Measurements from ENCODE around the gene WDR17.
A peak's percentile ranks its signal among the peaks of the same experiment; 100 is the strongest.
"Not testable (repeated sequence)": the region's sequence is repeated elsewhere in the genome, so short reads cannot be mapped to it uniquely, and the experiment has no call there.

The WDR17 gene

DNA sequence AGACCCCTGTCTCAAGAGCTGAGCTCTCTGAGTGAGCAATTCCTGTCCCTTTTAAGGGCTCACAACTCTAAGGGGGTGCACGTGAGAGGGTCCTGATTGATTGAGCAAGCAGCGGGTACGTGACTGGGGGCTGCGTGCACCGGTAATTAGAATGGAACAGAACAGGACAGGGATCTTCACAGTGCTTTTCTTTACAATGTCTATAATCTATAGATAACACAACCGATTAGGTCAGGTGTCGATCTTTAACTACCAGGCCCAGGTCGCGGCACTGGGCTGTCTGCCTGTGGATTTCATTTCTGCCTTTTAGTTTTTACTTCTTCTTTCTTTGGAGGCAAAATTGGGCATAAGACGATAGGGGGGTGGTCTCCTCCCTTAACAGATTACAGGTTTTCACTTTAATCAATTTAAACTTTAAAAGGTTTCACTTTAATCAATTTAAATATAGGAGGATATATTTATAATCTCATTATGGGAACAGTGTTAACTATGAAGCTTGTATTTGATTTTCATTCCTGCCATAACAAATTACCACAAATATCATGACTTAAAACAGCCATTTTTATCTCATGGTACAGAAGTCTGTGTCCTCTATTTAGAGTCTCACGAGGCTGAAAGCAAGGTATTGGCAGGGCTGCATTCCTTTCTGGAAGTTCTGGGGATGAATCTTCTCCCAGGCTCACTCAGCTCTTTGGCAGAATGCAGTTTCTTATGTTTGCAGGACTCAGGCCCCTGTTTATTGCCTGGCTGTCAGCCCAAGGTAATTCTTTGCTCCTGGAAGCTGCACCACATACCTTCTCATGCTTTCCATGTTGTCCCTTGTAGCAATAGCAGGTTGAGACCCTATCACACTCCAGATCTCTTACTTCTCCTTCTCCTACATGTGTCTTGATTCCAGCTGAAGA is 124.5 kb downstream of the WDR17 start:
- no peak for DNase-seq (ENCODE audit: low read depth in 2 of 3, low spot score in 2 of 3)

DNA sequence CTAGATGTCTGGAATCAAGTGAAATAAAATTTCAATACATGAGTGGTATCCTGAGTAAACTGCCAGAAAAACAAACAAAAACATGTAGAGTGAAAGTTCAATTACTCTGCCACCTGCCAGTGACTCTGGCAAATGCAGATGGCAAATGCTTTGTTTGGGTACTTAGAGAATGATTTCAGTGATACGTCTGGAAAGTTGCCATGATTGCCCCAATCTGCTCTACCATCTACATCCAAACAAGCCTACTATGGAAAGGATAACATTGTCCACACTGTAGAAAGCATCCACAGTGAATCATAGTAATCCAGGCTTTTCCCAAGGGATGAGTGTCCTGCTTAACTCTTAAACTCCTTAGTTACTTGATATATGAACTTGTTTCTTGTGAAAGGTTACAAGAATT is 126.3 kb downstream of the WDR17 start:
- DNase-seq (ENCODE audit: low read depth in 2 of 3, low spot score in 2 of 3): no peak

DNA sequence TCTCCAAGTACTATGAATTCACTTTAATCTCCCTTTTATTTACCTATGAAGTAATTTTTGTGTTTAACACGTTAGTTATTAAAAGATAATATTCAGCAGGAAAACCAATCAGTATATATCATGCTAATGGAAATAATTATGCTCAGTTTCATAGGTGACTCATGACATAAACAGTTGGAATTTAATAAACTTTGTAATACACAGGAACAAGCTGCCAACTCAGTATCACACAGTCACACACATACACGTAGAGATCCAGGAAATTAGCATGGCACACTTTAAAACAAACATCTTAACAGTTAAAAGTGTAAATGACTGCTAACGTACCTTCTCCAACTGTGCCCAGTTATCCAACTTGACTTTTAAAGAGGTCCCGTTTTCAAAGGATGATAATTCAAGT is 127.5 kb downstream of the WDR17 start:
- DNase-seq (ENCODE audit: low read depth in 2 of 3, low spot score in 2 of 3): no peak

DNA sequence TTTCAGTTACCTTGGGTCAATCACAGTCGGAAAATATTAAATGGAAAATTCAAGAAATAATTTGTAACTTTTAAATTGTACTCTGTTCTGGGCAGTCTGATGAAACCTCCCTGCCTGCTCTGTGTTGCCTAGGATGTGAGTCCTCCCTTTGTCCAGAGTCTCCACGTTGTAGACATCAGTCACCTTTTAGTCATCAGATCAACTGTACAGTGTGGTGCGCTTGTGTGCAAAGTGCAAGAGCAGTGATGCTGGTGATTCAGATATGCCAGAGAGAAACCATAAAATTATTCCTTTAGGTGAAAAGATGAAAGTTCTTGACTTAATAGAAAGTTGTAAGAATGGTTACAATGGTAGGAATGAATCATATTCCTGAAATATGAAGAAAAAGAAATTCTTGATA is 128.3 kb downstream of the WDR17 start:
- DNase-seq (ENCODE audit: low read depth in 2 of 3, low spot score in 2 of 3): no peak

DNA sequence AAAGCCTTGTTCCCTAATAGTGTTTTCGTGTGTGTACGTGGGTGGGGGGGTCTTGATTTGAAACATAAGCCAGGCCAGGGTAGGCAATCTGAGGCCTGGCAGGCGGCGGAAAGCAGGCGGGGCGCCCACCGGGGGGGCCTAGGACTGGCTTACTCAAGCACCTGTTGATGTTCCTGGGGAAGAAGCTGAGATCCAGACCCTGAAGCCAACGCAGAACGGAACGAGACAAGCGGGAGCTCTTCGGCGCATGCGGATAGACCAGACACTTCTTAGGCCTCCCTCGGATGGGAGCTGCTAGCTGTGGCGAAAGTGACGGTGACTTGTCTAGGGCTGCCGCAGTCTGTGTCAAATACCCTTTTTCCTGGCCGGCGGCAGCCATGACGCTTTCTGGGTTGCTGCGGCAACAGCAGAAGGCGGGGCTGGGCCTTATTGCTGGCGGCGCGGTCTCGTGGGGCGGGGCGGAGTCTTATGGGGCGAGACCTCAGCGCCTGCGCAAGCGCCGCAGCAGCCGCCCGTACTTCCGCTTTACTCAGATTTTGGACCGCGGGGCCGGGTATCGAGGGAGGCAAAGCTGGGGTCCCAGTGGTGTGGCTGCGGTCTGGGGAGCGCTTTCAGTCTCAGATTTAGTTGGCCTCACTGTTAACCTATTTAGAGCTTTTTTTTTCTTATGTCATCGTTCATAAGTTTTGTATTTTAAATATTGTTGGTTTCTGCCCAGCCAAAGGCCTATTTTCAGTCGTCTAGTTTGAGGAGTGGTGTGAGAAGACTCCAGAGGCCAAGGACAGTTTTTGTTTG is 129.7 kb downstream of the WDR17 start, which contains the start of gene SPATA4:
Gene SPATA4, minus strand, starts transcription at position 402 of the 795 bp plus-strand sequence. Its CDS starts 23 bp downstream, at position 379.
- DNase-seq (ENCODE audit: low read depth in 2 of 3, low spot score in 2 of 3): peak; percentile 67 to 91 (median 87)

DNA sequence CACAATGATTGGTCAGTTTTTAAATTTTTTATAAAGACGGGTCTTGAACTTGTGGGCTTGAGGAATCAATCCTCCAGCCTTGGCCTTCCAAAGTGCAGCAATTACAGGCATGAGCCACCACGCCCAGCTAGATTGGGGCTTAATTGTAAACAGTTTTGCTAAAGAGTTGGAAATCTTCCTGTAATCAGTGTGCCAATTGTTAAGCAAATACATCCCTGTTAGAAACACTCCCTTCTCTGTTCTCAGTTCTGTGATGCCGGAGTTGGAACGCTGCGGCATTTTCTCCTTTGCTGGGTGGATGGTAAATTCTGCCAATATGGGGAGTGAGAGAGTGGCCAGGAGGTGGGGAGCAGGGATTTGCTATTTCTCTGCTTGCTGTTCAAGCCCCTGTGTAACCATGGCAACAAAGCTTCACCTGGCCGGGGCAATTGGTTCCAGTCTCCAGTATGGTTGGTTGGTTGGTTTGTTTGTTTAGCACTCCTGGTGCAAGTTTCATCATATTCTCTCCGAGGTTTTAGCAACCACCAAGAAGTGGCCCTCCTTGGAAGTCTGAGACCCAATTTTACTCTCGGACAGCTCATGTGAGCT is 132.8 kb downstream of the WDR17 start:
- DNase-seq (ENCODE audit: low read depth in 2 of 3, low spot score in 2 of 3): no peak

DNA sequence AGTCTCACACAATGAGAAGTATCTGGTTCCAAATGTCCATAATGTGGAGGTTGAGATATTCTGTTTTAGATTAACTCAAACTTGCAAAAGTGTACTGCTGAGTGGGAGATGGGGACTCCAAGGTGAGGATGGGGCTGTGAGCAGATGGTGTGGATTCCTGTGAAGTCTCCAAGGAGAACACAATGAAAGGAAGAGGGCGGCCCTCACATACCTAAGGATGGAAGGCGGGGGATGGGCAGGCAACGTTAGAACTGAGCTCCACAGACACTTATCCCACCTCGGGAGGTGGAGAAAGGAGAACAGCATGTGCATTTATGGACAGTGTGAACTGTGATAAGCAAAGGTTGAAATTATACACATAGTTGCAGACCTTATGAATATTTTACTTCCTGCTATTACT is 139.7 kb downstream of the WDR17 start:
- no peak for DNase-seq (ENCODE audit: low read depth in 2 of 3, low spot score in 2 of 3)

DNA sequence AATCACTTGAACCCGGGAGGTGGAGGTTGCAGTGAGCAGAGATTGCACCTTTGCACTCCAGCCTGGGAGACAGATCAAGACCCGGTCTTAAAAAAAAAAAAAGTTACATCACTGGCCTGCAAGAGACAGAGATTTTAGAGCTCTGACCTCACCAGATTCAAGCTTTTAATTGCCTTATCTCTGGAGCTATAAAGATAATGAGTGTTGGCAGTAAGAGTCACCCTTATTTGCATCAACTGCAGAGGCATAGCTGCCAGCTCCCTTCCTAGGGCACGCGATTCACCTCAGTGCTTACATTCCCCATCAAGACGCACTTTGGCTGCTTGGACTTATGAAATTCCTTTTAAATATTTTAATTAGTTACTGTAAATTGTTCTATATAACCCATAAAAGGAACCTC is 142.2 kb downstream of the WDR17 start:
- no peak for DNase-seq (ENCODE audit: low read depth in 2 of 3, low spot score in 2 of 3)

DNA sequence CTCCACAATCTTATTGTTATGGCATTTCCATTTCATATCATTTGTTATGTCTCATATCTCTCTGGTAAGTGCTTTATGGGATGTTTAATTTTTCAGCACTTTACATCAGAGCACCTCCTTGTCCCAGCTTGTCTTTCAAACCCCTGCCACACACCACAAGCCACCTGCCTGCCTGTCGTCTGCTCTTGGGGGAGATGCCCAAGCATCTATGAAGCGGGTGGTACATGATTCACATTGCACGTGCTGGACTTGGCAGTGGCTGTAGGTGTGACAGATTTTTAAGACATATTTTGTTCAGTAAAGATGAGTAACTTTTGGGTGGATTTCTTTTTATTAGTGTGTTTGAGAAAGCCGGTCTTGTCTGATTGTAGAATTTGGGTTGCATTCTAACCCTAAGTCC is 143.9 kb downstream of the WDR17 start:
- no peak for DNase-seq (ENCODE audit: low read depth in 2 of 3, low spot score in 2 of 3)

DNA sequence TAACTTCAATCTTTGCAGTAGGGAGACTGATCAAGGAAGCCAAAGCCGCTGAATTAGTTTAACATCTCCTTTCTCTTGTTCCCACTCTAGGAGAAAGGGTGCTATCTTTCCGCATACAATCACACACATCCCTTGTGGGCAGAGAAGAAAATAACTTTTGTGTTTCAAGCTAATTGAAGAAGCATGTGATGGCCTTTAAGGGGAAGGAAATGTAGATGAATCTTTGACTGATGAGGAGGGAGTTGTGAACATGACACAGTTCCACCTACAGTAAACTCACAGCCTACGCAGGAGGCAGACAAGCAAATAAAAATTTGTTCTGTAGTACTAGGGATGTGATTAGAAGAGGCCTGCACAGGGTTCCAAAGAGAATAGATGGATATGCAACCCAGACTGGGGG is 144.5 kb downstream of the WDR17 start:
- no peak for DNase-seq (ENCODE audit: low read depth in 2 of 3, low spot score in 2 of 3)

DNA sequence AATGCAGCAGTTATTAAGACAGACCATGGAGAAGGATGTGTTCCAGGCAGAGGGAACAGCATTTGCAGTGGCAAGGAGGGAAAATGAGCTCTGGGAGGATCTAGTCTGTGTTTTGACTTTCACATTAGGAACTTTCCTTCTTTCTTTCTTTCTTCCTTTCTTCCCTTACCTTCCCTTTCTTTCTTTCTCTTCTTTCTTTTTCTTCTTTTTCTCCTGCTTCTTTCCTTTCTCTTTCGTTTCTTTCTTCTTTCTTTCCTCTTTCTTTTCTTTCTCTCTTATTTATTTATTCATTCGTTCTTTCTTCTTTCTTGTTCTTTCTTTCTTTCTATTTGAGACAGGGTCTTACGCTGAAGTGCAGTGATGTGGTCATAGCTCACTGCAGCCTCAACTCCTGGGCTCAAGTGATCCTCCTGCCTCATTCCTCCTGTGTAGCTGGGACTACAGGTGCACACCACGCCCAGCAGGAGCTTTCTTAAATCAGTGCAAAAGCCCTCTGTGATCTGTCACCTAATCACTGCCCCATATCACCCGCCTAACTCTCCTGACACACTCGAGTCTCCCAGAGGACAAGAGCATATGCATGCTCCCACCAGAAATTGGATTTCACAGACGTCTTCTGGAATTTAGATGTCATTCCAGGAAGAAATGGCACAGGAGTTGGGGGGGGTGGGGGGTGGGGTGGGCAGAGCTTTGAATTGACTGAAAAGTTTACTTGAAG is 145.1 kb downstream of the WDR17 start:
- no peak for DNase-seq (ENCODE audit: low read depth in 2 of 3, low spot score in 2 of 3)

DNA sequence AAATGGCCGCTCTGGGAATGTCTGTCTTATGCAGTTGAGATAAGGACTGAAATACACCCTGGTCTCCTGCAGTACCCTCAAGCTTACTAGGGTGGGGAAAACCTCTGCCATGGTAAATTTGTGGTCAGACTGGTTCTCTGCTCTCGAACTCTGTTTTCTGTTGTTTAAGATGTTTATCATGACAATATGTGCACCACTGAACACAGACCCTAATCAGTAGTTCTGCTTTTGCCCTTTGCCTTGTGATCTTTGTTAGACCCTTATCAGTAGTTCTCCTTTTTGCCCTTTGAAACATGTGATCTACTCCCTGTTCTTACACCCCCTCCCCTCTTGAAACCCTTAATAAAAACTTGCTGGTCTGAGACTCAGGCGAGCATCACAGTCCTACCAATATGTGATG is 146.7 kb downstream of the WDR17 start:
- DNase-seq (ENCODE audit: low read depth in 2 of 3, low spot score in 2 of 3): not testable (repeated sequence)

DNA sequence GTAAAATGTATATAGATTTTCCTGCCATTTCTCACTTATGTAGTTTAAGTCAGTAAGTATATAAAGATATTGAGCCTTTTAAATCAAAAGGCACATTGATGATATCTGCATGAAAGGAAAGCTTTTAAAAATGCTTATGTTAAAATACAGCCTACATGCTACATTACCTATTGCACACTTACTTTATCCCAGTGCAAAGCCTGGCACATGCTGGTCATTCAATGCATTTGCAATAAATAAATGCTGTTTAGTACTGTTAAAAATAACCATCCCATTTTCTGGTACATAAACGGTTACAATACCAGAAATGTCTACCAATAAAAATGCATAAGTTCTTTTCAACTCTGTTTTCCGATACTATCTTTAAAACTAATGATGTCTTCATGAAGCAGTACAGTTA is 151.9 kb downstream of the WDR17 start:
- no peak for DNase-seq (ENCODE audit: low read depth in 2 of 3, low spot score in 2 of 3)

DNA sequence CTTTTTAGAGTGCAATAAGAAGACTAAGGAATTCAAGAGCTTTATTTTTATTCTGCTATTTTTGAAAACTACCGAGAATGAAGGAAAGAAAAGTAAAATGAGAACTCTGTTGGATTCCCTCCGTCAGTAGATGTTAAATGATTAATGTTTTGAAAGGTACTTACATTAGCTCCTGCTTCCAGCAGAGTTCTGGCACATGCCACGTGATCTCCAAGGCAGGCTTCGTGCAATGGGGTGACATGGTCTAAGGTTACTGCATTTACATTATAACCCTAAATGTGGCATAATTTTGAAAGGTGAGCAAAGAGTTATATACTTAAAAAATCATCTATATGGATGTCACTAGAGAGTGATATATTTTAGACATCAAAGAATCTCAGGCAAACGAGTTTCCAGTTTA is 156.5 kb downstream of the WDR17 start:
- DNase-seq (ENCODE audit: low read depth in 2 of 3, low spot score in 2 of 3): no peak

DNA sequence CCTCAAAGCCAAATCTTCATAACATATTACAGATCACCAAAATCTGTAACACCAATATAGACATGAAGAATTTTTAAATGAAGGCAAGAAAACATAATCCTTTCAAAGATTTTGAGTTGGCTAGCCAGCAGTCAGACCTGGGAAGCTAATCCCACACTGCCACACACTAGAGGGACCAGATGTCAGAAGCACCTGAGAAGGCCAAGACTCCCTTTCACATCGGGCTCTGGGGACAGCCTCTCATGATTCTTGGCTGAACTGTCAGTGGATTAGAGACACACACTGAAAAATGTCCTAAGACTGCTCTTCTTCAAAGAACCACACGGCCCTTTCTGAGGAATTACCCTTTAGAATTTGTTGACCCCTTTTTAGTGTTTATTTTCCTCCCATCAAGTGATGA is 157.9 kb downstream of the WDR17 start:
- DNase-seq (ENCODE audit: low read depth in 2 of 3, low spot score in 2 of 3): no peak

DNA sequence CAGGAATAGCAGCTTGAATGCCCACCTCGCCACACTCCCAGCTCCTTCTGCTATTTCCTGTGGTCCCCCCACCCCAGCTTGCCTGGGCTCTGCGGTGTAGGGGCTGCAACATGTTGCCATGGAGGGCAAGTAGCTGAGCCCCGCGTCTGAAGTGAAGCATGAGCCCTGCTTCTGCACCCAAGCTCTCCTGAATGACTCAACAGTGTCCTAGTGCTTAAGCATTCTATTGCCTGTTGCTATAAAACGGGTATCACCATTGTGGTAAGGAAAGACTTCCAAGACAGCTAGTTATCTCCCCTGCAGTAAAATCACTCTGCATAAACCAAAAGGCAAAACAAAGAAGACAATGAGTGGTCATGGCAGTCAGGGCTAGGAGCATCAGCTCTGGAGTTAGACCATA is 161.1 kb downstream of the WDR17 start:
- no peak for DNase-seq (ENCODE audit: low read depth in 2 of 3, low spot score in 2 of 3)

DNA sequence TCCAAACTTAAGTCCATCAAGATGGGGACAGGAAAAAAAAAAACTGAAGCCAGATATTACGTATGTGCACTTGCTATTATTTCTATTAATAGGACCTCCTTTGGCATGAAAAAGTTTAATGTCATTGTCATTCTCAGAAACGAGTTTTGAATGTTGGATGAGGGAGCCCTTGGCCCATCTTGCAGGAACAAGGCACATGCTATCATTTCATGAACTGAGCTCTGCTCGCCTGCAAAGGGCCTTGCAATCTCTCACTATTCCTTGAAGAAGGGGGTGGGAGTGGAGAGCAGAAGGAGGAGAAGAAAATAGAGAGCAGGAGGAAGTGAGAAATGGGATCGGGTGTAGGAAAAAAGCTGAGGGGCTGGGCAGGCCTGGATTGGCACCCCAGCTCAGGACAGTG is 164.0 kb downstream of the WDR17 start:
- DNase-seq (ENCODE audit: low read depth in 2 of 3, low spot score in 2 of 3): no peak
